VCaP (cell line): ENCODE data around the gene TMED3.

ENCODE experiments used
- H3K27ac ChIP-seq: fragments of 450-650 bp; 2 replicates; pipeline ENCODE4 v1.5.1; 2017
- TF ChIP-seq, protein P1 (sequence below): fragments of 450-650 bp; conservative IDR thresholded peaks from 2 replicates; pipeline ENCODE4 v1.5.1; 2017; ENCODE audit warnings: mild to moderate bottlenecking, moderate library complexity

TMED3 gene

GRCh38 chr15:79290642-79291275 is 20.2 kb upstream of the TMED3 start:
- no peak overlapping the region for H3K27ac ChIP-seq
- TF ChIP-seq, protein P1, sequence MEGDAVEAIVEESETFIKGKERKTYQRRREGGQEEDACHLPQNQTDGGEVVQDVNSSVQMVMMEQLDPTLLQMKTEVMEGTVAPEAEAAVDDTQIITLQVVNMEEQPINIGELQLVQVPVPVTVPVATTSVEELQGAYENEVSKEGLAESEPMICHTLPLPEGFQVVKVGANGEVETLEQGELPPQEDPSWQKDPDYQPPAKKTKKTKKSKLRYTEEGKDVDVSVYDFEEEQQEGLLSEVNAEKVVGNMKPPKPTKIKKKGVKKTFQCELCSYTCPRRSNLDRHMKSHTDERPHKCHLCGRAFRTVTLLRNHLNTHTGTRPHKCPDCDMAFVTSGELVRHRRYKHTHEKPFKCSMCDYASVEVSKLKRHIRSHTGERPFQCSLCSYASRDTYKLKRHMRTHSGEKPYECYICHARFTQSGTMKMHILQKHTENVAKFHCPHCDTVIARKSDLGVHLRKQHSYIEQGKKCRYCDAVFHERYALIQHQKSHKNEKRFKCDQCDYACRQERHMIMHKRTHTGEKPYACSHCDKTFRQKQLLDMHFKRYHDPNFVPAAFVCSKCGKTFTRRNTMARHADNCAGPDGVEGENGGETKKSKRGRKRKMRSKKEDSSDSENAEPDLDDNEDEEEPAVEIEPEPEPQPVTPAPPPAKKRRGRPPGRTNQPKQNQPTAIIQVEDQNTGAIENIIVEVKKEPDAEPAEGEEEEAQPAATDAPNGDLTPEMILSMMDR, result no peak

DNA sequence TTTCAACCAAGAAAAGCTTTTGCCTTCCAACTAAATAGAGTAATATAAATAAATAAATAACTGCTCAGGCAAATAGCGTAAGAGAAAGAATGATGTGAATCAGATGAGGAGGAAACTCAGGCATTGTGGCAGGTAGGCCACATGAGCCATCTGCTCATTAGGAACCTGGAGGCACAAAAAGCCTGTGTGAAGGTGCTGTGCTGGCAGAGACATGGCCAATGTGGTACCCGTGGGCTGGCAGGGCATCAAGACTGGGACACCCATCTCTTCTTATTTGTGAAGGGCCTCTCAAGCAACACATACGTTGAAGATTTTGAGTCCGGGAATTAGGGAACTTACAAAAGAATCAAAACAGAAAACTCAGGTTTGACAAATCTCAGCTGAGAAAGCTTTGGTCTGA is 18.9 kb upstream of the TMED3 start:
- no peak overlapping the region for H3K27ac ChIP-seq
- TF ChIP-seq, protein P1, result no peak

DNA sequence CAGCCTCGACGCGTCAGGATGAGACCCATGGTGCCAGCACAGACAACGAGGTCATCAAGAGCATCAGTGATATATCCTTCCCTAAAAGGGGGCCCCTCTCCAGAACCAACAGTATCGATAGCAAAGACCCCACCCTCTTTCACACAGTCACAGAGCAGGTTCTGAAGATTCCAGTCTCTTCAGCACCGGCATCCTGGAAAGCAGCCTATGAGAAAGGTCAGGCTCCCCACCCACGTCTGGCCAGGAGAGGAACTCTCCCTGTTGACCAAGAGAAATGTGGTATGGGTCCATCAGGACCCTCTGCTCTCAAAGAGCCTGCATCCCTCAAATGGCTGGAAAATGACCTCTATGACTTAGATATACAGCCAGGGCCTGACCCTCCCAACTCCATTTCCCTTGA is 16.8 kb upstream of the TMED3 start:
- TF ChIP-seq, protein P1, result no peak
- H3K27ac ChIP-seq, result no peak overlapping the region

GRCh38 chr15:79296583-79296982 is 14.3 kb upstream of the TMED3 start:
- no peak overlapping the region for H3K27ac ChIP-seq
- TF ChIP-seq, protein P1, result peak; percentile 57

DNA sequence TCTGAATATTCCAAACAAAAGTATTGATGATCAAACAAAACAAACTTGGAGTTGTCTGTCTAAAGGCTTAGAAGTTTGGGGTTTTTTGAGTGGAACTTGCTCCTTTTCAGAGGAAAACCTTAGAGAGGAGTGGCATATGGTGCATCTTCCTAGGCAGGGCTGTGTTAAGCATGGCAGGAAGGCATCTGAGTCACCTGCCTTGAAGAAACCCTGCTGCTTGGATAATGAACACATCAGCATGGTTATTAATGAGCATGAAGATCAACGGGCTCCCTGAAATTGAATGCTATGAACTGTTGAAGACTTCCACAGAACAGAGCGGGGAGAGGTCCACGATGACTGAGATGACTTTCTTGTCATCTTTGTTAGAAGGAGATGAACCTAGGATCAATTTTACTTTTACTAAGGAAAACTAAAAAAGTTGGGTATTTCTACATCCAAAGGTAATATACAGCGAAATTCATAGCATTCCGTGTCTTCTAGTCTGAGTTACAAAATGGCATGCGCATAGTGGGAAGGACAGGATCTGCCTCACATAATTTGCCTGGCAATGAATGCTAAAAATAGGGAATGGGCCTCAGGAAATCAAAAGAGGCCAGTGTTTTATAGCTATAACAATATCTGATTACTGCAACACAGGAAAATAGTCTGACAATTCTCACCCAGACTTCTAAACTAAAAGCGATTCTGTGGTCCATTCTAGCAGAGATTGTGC is 11.6 kb upstream of the TMED3 start:
- H3K27ac ChIP-seq, result no peak overlapping the region
- TF ChIP-seq, protein P1, result no peak

GRCh38 chr15:79299841-79300235 is 11.1 kb upstream of the TMED3 start:
- no peak overlapping the region for H3K27ac ChIP-seq
- TF ChIP-seq, protein P1, result no peak

- TF ChIP-seq, protein P1, result no peak
- H3K27ac ChIP-seq, result no peak overlapping the region
Measured at GRCh38 chr15:79307251-79307650, 3.7 kb upstream of the TMED3 start.
